ENCODE results near the gene HPCAL4. TPM values are rescaled to one million over a fixed set of nuclear protein-coding genes. Genes with fewer than 3 reads are reported as not detected.

Gene HPCAL4
- total and polyA plus RNA-seq, 7 donors, result 0.29 to 9.4 (median 3.1) TPM

DNA sequence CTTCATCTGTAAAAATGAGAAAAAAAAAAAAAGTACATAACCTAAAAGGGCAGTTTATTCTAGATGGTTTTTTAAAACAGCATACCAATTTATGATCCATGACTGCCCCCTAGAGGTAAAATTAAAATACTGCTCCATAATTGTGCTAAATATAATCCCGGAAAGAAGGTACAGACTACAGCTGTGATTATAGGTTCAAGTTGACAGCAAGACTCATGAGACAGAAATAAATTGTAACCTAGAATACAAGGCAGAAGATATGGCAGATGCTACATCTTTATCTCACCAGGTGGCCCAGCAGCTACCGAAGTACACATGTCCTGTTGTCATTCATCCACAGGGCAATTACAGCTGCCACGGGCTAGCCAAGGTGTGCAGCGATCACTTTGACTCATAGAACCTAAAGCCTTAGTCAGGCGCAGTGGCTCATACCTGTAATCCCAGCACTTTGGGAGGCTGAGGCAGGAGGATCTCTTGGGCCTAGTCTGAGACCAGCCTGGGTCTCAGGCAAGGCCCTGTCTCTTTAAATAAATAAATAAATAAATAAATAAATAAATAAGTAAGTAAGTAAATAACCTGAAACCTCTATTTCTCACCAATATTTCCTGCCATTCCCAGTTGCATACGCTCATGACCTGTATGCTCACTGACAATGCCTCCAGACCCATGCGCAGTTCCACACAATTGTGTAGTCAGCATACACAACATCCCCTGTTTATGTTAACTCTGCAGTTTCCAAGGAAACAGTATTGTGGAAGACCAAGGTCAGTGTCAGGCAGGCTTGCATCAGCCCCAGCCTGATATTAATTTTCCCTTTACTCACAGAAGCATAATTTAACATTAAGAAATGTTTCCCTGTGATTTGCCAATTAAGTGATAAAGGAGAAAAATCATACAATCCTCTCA lies 29.1 kb upstream of the HPCAL4 start:
- H3K27ac ChIP-seq, result peak overlapping the region; percentile 62
- no peaks in the 10 kb centered on the region for H3K36me3 ChIP-seq (ENCODE audit: insufficient read depth in 1 of 2, low read depth in 1 of 2)
- 33 to 47% (median 38%) methylated on average over 7 of the region's 7 CpGs for WGBS, 3 donors
- DNase-seq (no peak), ATAC-seq (peak; percentile 91 to 97 (median 96))
- H3K9me3 ChIP-seq, result no peaks in the 10 kb centered on the region
- peaks cover 0 to 3% (median 0%) of the 10 kb centered on the region in 3 donors for H3K27me3 ChIP-seq (ENCODE audit: insufficient read depth in 3 of 3, low read length in 2 of 3)
- H3K4me1 ChIP-seq, result no peaks in the 10 kb centered on the region
- no peak overlapping the region for H3K4me3 ChIP-seq
- intact Hi-C loops (cut with DNase I), result loop anchor here (1.0 to 5.0 kb wide), 3 partner anchors 68 to 114 kb away; no protein-coding TSS in a partner anchor
- TF ChIP-seq, protein P1, sequence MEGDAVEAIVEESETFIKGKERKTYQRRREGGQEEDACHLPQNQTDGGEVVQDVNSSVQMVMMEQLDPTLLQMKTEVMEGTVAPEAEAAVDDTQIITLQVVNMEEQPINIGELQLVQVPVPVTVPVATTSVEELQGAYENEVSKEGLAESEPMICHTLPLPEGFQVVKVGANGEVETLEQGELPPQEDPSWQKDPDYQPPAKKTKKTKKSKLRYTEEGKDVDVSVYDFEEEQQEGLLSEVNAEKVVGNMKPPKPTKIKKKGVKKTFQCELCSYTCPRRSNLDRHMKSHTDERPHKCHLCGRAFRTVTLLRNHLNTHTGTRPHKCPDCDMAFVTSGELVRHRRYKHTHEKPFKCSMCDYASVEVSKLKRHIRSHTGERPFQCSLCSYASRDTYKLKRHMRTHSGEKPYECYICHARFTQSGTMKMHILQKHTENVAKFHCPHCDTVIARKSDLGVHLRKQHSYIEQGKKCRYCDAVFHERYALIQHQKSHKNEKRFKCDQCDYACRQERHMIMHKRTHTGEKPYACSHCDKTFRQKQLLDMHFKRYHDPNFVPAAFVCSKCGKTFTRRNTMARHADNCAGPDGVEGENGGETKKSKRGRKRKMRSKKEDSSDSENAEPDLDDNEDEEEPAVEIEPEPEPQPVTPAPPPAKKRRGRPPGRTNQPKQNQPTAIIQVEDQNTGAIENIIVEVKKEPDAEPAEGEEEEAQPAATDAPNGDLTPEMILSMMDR (IDR thresholded peaks at IDR 0.05), result peak; percentile 72

- intact Hi-C loops (cut with DNase I), result loop anchor here in 1 of 2 donors (5.0 kb wide), 1 partner anchor 61 kb away; no protein-coding TSS in a partner anchor
- Histone ChIP-seq H3K27me3 (ENCODE audit: insufficient read depth in 3 of 3, low read length in 2 of 3) (peaks cover 0 to 3% (median 0%) of the 10 kb centered on the region in 3 donors), H3K36me3 (ENCODE audit: insufficient read depth in 1 of 2, low read depth in 1 of 2) (no peaks in the 10 kb centered on the region), H3K9me3 (no peaks in the 10 kb centered on the region), H3K27ac (no peak overlapping the region), H3K4me3 (no peak overlapping the region), H3K4me1 (no peaks in the 10 kb centered on the region)
- ATAC-seq, result no peak
- no peak for DNase-seq
- TF ChIP-seq, protein P1 (IDR thresholded peaks at IDR 0.05), result no peak
- 51 to 57% (median 56%) methylated on average over 6 of the region's 6 CpGs for WGBS, 3 donors
Measured at GRCh38 chr1:39717809-39718208, 26.6 kb upstream of the HPCAL4 start.

DNA sequence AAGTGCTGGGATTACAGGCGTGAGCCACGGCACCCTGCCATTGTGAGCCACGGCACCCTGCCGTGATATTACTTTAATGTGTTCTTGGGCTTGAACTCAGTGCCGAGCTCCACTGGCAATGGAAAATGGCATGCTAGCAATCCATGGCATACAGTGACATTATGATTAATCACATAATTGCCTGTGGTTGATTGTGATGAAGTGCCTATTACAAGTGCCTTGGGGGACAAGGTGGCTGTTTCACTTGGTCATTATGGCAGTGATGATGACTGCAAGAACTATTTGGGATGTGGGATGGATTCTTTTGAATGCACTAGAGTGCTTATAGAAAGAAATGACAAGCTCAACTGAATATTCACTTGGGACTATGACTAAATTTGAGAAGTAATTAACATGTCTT lies 22.3 kb upstream of the HPCAL4 start:
- H3K27me3 ChIP-seq (ENCODE audit: insufficient read depth in 3 of 3, low read length in 2 of 3), result peaks cover 0 to 3% (median 0%) of the 10 kb centered on the region in 3 donors
- no peak overlapping the region for H3K4me3 ChIP-seq
- TF ChIP-seq, protein P1 (IDR thresholded peaks at IDR 0.05), result no peak
- no peaks in the 10 kb centered on the region for H3K36me3 ChIP-seq (ENCODE audit: insufficient read depth in 1 of 2, low read depth in 1 of 2)
- ATAC-seq, result no peak
- H3K4me1 ChIP-seq, result no peaks in the 10 kb centered on the region
- 78 to 84% (median 79%) methylated on average over 5 of the region's 5 CpGs for WGBS, 3 donors
- no peaks in the 10 kb centered on the region for H3K9me3 ChIP-seq
- no peak overlapping the region for H3K27ac ChIP-seq
- no peak for DNase-seq
- intact Hi-C loops (cut with DNase I), result no loop called here

DNA sequence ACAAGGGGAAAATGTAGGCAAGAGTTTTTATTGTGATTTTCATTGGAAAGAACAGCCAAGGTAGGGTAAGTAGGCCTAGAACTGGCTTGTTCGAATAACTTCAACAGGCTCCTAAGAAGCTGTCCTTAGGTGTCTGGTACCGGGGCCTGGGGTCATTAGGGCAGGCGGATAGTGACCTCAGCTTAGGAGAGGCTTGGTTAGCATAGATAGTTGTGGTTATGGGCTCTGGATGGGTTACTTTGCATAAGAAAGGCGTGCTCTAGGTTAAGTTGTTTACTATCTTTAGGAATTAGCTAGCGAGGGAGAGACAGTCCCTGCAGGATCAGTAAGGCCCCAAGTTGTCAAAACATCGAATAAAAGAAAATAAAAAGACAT lies 20.7 kb upstream of the HPCAL4 start:
- 77 to 80% (median 77%) methylated on average over 6 of the region's 6 CpGs for WGBS, 3 donors
- DNase-seq (no peak), ATAC-seq (no peak)
- Histone ChIP-seq H3K4me1 (no peaks in the 10 kb centered on the region), H3K36me3 (ENCODE audit: insufficient read depth in 1 of 2, low read depth in 1 of 2) (no peaks in the 10 kb centered on the region), H3K27ac (no peak overlapping the region), H3K27me3 (ENCODE audit: insufficient read depth in 3 of 3, low read length in 2 of 3) (no peaks in the 10 kb centered on the region), H3K9me3 (no peaks in the 10 kb centered on the region), H3K4me3 (no peak overlapping the region)
- intact Hi-C loops (cut with DNase I), result no loop called here
- TF ChIP-seq, protein P1 (IDR thresholded peaks at IDR 0.05), result no peak
